K562 (cell line): ENCODE data around the gene GLRA3. TPM values are rescaled to one million over a fixed set of nuclear protein-coding genes. Genes with fewer than 3 reads are reported as not detected.

Experiments used
- C11orf30 ChIP-seq: fragments of 450-650 bp; IDR thresholded peaks from 2 replicates; pipeline ENCODE4 v1.6.1; 2016; ENCODE audit warnings: low read depth, mild to moderate bottlenecking
- CREB1 ChIP-seq, 2 experiments: sonication (generic) in 1 of 2; formaldehyde crosslinking in 1 of 2; IDR thresholded peaks; 2 replicates each; pipeline versions ENCODE4 v1.6.1 to v1.8.0; 2012 to 2022; ENCODE audit warnings: inconsistent platforms in 1 of 2, mild to moderate bottlenecking in 1 of 2, missing genetic modification reagents in 1 of 2, moderate library complexity in 1 of 2
- E2F1 ChIP-seq: sonication (generic); formaldehyde crosslinking; IDR thresholded peaks from 2 replicates; pipeline ENCODE4 v1.8.1; 2023; ENCODE audit warnings: mild to moderate bottlenecking, missing genetic modification reagents, moderate library complexity
- ELF4 ChIP-seq: fragments of 450-650 bp; formaldehyde crosslinking; IDR thresholded peaks from 2 replicates; pipeline ENCODE4 v1.4.0; 2022; ENCODE audit warnings: missing genetic modification characterization
- EP400 ChIP-seq: fragments of 450-650 bp; IDR thresholded peaks from 2 replicates; pipeline ENCODE4 v1.6.1; 2017; ENCODE audit warnings: antibody characterized with exemption, mild to moderate bottlenecking, moderate library complexity
- ETV1 ChIP-seq: fragments of 450-650 bp; conservative IDR thresholded peaks from 2 replicates; pipeline ENCODE4 v1.6.1; 2016; ENCODE audit warnings: missing genetic modification characterization, control low read depth, low read depth, missing compliant biosample characterization
- HBP1 ChIP-seq: fragments of 450-650 bp; formaldehyde crosslinking; IDR thresholded peaks from 2 replicates; pipeline ENCODE4 v1.4.0; 2022; ENCODE audit warnings: missing genetic modification characterization
- KLF1 ChIP-seq: fragments of 450-650 bp; IDR thresholded peaks from 2 replicates; pipeline ENCODE4 v1.6.1; 2016; ENCODE audit warnings: missing genetic modification characterization, missing compliant biosample characterization
- NFXL1 ChIP-seq: fragments of 450-650 bp; formaldehyde crosslinking; IDR thresholded peaks from 2 replicates; pipeline ENCODE4 v1.4.0; 2021; ENCODE audit warnings: mild to moderate bottlenecking
- NR3C1 ChIP-seq: sonication (generic); formaldehyde crosslinking; IDR thresholded peaks from 2 replicates; pipeline ENCODE4 v1.8.1; 2022; ENCODE audit warnings: missing genetic modification reagents
- RFX1 ChIP-seq: fragments of 450-650 bp; IDR thresholded peaks from 2 replicates; pipeline ENCODE4 v1.6.1; 2016; ENCODE audit warnings: mild to moderate bottlenecking, moderate library complexity
- SAP30 ChIP-seq: fragments of 200-600 bp; sonication (generic); IDR thresholded peaks from 2 replicates; pipeline ENCODE4 v1.6.1; 2012; ENCODE audit warnings: borderline replicate concordance, low read depth, mild to moderate bottlenecking, moderate library complexity, low read length, control low read depth, inconsistent platforms; ENCODE audit not compliant: insufficient read depth, poor library complexity, severe bottlenecking
- SMAD3 ChIP-seq: fragments of 450-650 bp; formaldehyde crosslinking; conservative IDR thresholded peaks from 2 replicates; pipeline ENCODE4 v1.4.0; 2020; ENCODE audit warnings: mild to moderate bottlenecking
- SPI1 ChIP-seq: IDR thresholded peaks from 2 replicates; pipeline ENCODE4 v1.6.1; 2011; ENCODE audit warnings: low read depth, low read length, control low read depth, borderline replicate concordance
- ZNF133 ChIP-seq: fragments of 250-450 bp; sonication (Bioruptor Pico); IDR thresholded peaks from 2 replicates; pipeline ENCODE4 v1.4.0; 2020; ENCODE audit warnings: mild to moderate bottlenecking
- ZNF408 ChIP-seq: fragments of 250-450 bp; sonication (Bioruptor Pico); IDR thresholded peaks from 2 replicates; pipeline ENCODE4 v1.4.0; 2020; ENCODE audit warnings: low read depth, mild to moderate bottlenecking, moderate library complexity
- ZNF77 ChIP-seq: fragments of 250-450 bp; sonication (Bioruptor Pico); IDR thresholded peaks from 2 replicates; pipeline ENCODE4 v1.5.0; 2020
- polyA plus RNA-seq, 8 experiments: library from polyadenylated mRNA; depleted of rRNA in 4 of 8; stranded (reverse) in 5 of 8; unstranded in 3 of 8; fragments of >200 nt; fragmentation: Nextera tagmentation in 2 of 8; fragmentation: Illumina TruSeq in 1 of 8; extraction: Ambion mirVana in 2 of 8; extraction: Trizol in 1 of 8; gene quantifications; 2 replicates each; pipeline versions ENCODE4 v1.2.1 to v1.2.3, GENCODE V29; 2011 to 2014; ENCODE audit warnings: inconsistent platforms in 1 of 8, missing spikeins in 1 of 8
- total RNA-seq, 7 experiments: library from RNA; depleted of rRNA in 6 of 7; stranded (reverse); fragments of >200 nt in 6 of 7; fragmentation: Illumina TruSeq in 2 of 7; extraction: Trizol in 2 of 7; gene quantifications; 2 replicates each; pipeline versions ENCODE4 v1.2.1 to v1.2.3, GENCODE V29; 2011 to 2021; ENCODE audit warnings: low replicate concordance in 1 of 7
- TF ChIP-seq, protein P1 (sequence below), 2 experiments: IDR thresholded peaks in 1 of 2; conservative IDR thresholded peaks in 1 of 2; 2 replicates each; pipeline ENCODE4 v1.6.1; 2016; ENCODE audit warnings: low read depth in 2 of 2, mild to moderate bottlenecking in 1 of 2, missing compliant biosample characterization in 1 of 2, missing genetic modification characterization in 1 of 2, moderate library complexity in 1 of 2
- TF ChIP-seq, protein P2 (sequence below): fragments of 250-450 bp; sonication (Bioruptor Pico); IDR thresholded peaks from 2 replicates; pipeline ENCODE4 v1.8.0; 2022; ENCODE audit warnings: inconsistent platforms

Gene GLRA3
- total and polyA plus RNA-seq, 9 of the 15 experiments (the other 6 are each of a cell fraction or from before 2014, with no cell fraction given), result 0.06 to 0.14 (median 0.08) TPM; not detected in 2

- TF ChIP-seq RFX1 (no peak), SMAD3 (CRISPR knock-in tag) (no peak), SAP30 (no peak), ETV1 (tag) (no peak), E2F1 (CRISPR knock-in tag) (0 out of 2 replicates have a peak, but pooled peaks have one; percentile 24), ZNF133 (CRISPR knock-in tag) (no peak), NFXL1 (CRISPR knock-in tag) (no peak), ZNF408 (CRISPR knock-in tag) (no peak), C11orf30 (peak; percentile 58), SPI1 (no peak), HBP1 (CRISPR knock-in tag) (no peak), ELF4 (CRISPR knock-in tag) (no peak), KLF1 (tag) (no peak), NR3C1 (CRISPR knock-in tag) (no peak), EP400 (no peak), CREB1 (IDR thresholded peaks at IDR 0.05) (no peak), CREB1 (CRISPR knock-in tag; IDR thresholded peaks at IDR 0.05) (no peak), ZNF77 (CRISPR knock-in tag) (no peak)
- TF ChIP-seq, protein P1, sequence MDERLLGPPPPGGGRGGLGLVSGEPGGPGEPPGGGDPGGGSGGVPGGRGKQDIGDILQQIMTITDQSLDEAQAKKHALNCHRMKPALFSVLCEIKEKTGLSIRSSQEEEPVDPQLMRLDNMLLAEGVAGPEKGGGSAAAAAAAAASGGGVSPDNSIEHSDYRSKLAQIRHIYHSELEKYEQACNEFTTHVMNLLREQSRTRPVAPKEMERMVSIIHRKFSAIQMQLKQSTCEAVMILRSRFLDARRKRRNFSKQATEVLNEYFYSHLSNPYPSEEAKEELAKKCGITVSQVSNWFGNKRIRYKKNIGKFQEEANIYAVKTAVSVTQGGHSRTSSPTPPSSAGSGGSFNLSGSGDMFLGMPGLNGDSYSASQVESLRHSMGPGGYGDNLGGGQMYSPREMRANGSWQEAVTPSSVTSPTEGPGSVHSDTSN (CRISPR knock-in tag; IDR thresholded peaks at IDR 0.05; ENCODE audit: low read depth), result peak; percentile 62
- TF ChIP-seq, protein P1 (tag; conservative IDR thresholded peaks at IDR 0.05; ENCODE audit: low read depth), result 0 out of 2 replicates have a peak, but pooled peaks have one; percentile 21
- TF ChIP-seq, protein P2, sequence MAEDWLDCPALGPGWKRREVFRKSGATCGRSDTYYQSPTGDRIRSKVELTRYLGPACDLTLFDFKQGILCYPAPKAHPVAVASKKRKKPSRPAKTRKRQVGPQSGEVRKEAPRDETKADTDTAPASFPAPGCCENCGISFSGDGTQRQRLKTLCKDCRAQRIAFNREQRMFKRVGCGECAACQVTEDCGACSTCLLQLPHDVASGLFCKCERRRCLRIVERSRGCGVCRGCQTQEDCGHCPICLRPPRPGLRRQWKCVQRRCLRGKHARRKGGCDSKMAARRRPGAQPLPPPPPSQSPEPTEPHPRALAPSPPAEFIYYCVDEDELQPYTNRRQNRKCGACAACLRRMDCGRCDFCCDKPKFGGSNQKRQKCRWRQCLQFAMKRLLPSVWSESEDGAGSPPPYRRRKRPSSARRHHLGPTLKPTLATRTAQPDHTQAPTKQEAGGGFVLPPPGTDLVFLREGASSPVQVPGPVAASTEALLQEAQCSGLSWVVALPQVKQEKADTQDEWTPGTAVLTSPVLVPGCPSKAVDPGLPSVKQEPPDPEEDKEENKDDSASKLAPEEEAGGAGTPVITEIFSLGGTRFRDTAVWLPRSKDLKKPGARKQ (CRISPR knock-in tag), result no peak
Measured at GRCh38 chr4:174828845-174829701, at the start of gene GLRA3 (continued).
